Vagina (tissue), 2 donors: ENCODE data around the gene FYCO1.

Experiments
- POLR2A ChIP-seq, 2 donors: fragments of 450-650 bp; IDR thresholded peaks; one replicate each; pipeline ENCODE4 v1.6.1; 2017; ENCODE audit warnings: antibody characterized with exemption in 2 of 2, mild to moderate bottlenecking in 2 of 2, moderate library complexity in 2 of 2
- POLR2AphosphoS5 ChIP-seq, 2 donors: sonication (generic); formaldehyde crosslinking; IDR thresholded peaks; one replicate each; pipeline ENCODE4 v1.9.0; 2017; ENCODE audit warnings: antibody characterized with exemption in 2 of 2, mild to moderate bottlenecking in 2 of 2, low read depth in 1 of 2; ENCODE audit not compliant: insufficient read depth in 1 of 2
- TF ChIP-seq, protein P1 (sequence below), 3 experiments: fragments of 450-650 bp in 2 of 3; fragments of 200-600 bp in 1 of 3; sonication (generic) in 1 of 3; IDR thresholded peaks; one replicate each; pipeline ENCODE4 v1.5.1; 2017 to 2019; ENCODE audit warnings: antibody characterized with exemption in 3 of 3, mild to moderate bottlenecking in 2 of 3, moderate library complexity in 2 of 3

DNA sequence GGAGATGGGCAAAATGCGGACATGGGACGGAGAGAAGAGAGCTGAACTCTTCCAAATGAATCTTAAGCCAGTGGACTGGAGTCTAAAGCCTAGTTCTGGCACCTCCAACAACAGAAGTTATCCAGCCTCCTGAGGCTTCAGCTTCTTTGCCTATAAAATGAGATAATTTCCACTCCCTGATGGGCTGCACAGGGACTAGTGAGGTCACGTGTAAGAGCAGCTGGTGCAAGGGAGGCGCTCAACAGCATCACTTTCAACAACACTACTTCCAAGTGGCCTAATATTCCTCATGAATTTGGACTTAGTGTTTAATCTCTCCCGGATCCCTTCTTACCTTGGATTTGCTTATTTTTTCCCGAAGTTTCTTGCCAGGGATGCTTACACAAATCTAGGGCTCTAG, 43.7 kb downstream of the FYCO1 start:
- TF ChIP-seq, protein P1, sequence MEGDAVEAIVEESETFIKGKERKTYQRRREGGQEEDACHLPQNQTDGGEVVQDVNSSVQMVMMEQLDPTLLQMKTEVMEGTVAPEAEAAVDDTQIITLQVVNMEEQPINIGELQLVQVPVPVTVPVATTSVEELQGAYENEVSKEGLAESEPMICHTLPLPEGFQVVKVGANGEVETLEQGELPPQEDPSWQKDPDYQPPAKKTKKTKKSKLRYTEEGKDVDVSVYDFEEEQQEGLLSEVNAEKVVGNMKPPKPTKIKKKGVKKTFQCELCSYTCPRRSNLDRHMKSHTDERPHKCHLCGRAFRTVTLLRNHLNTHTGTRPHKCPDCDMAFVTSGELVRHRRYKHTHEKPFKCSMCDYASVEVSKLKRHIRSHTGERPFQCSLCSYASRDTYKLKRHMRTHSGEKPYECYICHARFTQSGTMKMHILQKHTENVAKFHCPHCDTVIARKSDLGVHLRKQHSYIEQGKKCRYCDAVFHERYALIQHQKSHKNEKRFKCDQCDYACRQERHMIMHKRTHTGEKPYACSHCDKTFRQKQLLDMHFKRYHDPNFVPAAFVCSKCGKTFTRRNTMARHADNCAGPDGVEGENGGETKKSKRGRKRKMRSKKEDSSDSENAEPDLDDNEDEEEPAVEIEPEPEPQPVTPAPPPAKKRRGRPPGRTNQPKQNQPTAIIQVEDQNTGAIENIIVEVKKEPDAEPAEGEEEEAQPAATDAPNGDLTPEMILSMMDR (IDR thresholded peaks at IDR 0.05), result no peak
- TF ChIP-seq POLR2A (IDR thresholded peaks at IDR 0.05) (no peak), POLR2AphosphoS5 (IDR thresholded peaks at IDR 0.05; ENCODE audit: insufficient read depth in 1 of 2, low read depth in 1 of 2) (no peak)
